DMS79 treated with DMSO at 0.1 percent for 48 hours (cell line): ENCODE measurements around the gene STK39.

Experiments
- DNase-seq: peaks from one replicate; lab custom pipeline; 2025; lab: John Stamatoyannopoulos, UW

The STK39 gene

DNA sequence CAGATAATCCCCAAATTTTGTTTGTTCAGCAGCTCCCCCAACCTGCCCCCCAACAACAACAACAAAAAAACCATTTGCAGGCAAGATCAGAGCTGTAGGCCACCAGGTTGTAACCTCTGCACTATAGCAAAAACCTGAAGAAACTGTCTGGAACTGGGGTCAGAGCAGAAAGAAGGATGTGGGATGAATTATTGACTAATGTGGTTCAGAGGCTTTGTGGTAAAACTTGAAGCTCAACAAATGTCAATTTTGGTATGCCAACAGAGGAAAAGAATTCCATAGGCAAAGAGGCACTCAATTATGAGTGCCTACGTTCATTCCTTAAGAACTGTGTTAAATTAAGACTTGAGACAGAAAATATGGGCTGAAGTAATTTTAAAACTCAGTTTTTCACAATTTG lies 255.1 kb downstream of the STK39 start:
- no peak for DNase-seq

DNA sequence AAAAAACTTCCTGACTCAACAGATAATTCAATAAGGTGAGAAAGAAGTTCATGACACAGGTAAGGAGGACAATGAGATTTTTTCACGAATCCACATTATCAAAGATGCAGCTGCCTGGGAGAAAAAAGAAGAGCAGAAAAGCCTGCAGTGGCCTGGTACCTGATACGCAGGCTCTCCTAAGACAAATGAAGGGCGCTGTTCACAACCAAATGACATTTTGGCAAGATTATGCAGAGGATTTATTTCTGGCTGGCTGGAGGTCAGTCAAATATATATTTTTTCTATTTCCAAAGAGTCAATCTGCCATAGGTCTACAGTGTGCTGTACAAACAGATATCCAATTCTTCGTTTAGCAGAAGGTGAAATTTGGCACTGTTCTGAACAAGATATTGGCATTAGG lies 257.3 kb downstream of the STK39 start:
- DNase-seq: no peak

DNA sequence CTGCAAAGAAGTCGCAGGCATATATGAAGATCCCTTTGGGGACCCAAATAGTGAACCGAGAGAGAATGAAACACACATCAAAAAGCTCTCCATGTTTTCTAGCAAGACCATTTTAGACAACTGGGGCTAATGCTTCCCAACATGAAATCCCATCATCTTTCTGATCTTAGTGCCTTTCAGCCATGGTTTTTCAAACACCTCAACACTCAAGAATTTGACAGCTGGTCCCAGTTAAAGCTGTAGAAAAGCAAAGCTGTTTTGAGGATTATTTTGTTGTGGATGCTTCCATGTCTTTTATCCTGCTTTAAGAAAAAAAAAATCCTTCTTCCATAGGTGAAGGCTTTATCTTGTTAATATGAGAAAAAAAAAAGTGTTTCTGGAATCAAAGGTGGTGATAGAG lies 259.1 kb downstream of the STK39 start:
- no peak for DNase-seq

DNA sequence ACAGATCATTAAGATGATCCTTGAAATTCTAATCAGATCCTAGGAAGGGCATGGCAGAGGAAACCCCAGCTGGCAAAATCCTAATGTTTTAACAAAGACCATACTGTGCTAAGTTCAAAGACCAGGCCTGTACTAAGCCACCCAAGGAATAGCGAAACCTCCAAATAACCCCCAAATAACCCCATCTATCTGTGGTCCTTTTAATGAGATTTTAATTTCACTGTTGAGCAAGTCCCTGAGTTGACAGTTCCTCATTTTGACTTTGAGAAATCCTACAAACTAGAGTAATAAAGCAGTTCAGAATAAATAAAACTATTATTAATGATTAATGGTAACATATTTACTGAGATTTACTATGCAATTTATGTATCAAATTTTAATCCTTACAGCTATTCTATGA lies 259.8 kb downstream of the STK39 start:
- no peak for DNase-seq

DNA sequence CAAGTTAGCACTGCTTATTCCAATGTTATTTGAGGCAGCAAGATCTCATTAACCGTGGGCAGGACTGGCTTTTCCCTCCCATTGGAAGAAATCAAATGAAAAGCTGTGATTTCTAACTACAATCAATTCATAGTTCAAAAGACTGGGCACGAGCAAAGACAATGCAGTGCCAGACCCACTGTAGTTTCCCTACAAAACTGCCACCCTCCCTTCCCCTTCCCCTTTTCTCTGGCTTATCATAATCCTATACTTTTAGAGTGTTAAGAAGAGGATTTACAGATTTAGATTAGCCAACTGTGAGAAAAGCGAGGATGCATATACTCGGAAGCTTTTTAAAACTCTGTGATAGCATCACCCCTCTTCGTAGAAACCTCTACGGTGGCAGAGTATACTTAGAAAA lies 260.4 kb downstream of the STK39 start:
- no peak for DNase-seq

DNA sequence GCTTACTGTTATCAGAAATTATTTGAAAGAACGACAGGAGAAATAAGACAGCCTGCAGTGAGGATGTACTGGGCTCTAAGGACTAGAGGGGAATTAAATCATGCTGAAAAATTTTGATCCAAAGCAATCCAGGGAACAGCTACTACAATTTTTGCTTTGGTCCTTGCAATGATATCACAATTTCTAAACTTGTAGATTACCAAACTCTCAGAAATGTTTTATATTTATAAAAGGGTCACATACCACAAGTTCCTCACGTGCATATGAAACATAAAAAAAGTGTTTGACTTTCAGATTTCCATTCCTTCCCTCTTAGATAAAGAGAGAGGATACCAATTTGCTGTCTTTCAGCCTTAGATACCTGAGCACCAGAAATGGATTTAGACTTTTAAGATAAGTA lies 261.2 kb downstream of the STK39 start:
- DNase-seq: no peak

DNA sequence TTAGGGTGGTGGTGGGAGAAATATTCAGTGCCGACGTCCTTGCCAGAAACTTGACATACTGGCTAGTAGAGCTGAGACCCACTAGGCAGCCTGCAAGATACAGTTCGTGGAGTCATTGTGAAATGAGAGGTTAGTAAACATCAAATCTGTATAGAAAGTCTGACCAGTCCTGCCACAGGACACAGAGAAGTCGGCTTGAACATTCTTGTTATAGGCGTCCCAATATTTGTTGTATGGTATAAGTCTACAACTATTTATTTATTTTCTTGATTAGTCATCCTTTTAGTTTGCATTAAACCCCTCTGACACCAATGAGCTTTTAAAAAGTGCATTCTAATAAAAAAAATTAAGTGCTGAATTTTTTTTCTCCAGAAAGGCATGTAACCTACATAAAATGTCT lies 265.4 kb downstream of the STK39 start:
- DNase-seq: no peak

DNA sequence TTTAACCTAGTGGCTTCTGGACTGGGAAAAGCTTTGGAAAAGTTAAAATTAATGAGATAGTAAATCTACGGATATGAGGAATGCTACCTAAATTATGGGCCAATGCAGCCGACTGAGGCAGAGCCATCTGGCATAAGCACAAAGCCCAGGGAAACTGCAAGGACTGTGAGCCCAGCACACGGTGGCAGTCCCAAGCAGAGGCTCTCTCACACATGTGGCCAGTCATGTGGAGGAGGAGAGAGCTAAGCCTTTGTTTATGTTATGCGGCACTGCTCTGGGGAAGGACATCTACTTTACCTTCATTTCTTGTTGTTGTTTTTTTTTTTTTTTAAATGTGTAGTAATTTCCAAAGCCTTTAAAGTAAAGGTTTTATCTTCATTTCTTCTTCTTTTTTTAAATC lies 267.0 kb downstream of the STK39 start:
- no peak for DNase-seq

DNA sequence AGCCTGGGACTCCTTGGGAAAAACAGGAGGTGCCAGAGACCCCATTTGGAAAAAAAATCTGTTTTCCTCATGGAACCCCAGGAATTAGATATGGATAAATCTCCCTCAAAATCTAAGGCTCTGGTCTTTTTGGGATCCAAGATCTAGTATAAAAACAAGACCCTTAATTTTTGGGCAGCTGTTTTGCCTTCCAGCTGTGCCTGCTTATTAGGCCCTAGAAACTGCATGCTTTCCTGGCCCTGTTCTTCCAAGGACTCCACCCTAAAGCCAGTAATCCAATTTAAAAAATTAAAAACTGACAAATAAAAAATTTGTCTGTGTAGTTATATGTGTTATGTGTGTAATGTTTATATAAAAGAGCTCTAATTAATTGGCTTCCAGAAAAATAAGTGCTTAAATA lies 274.6 kb downstream of the STK39 start:
- no peak for DNase-seq

DNA sequence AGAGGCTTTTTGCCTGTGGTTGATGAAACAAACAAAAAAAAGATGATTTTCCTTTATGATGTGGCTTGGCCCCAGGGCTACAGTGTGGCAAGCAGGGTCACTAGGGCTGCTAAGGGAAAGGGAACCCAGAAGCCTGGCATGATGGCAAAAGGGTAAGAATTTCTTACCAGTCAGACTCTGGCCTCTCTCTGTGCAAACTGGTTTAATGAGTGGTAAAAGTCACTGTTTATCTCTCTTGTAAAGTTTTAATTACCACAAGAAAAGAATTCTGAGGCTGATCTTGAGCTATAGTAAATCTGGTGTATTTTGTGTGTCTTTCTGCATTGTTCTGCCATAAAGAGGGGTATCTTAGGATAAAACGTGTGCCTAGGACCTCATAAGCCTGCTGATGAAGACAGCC lies 275.4 kb downstream of the STK39 start:
- DNase-seq: no peak

DNA sequence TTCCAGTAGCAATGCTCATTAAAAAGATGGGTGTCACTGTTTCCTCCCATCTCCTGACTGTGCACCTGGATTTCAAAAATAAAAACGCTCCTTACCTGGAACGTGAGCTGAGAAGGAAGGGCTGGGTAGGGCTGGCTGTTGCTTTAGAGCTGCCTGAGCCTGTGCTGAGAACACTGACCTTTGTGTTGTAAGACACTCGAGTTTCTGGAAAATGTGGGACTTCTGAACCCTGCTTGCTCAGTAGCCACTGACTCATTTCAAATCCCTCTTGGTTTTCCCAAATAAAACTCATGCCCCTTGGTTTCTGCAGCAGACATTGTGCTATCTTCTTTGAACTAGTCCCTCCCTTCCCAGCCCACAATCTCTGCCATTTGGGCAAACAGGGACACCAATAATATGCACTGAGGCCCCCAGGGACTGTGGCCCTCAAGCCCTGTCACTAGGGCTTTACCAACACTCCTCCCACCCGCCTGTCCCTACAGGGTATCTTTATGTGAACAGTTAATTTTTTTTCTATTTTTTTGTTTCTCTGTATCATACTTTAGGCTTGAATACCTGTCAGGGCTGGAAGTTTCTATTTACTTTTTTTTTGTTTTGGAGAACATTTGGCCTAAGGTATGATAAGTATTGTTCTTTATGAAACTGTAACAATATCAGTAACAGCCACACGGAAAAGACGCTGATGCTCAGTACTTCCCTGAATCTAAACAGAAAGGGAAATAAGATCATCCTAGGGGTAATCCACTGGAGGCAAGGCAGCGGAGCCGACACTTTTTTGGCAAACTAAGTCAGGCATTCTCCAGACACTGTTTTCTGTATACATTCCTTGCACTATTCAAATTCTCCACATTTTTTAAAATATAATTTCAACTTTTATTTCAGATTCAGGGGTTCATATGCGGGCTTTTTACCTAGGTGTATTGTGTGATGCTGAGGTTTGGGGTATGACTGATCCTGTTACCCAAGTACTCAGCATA lies 280.2 kb downstream of the STK39 start:
- no peak for DNase-seq

DNA sequence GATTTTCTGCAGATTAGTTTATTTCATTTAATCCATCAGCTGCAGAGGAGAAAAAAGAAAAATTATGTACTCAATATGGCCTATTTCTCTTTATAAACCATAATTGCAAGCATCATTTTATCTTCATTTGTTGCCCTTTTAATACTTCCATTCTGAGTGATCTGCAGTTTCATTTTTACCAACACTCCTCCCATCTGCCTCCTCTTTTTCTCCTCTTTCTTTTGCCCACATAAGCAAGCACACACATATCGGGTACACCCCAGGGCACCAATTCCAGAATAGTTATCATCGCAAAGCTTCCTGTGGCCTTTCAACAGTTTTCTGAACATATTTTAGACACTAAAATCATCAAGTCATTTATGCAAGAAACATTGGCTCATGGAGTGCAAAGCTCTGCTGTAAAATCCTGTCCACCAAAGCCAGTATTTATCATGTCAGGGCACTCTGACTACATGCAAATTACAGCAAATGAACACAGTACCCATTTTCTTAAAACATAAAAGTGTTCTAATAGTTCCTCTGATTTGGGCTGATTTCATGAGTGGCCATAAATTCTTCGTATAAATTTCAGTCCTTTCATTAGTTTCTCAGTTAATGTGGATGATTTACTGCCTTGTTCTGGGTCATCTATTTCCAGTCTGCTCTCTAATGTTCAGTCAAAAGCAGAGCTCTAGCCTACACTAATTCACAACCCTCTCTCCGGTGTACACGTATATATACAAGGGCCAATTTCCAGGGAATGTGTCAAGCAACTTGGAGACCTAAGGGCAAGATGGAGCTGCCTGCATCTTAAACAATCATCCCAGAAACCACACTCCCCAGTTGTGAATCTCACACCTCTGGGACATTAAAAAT lies 281.3 kb downstream of the STK39 start:
- no peak for DNase-seq

DNA sequence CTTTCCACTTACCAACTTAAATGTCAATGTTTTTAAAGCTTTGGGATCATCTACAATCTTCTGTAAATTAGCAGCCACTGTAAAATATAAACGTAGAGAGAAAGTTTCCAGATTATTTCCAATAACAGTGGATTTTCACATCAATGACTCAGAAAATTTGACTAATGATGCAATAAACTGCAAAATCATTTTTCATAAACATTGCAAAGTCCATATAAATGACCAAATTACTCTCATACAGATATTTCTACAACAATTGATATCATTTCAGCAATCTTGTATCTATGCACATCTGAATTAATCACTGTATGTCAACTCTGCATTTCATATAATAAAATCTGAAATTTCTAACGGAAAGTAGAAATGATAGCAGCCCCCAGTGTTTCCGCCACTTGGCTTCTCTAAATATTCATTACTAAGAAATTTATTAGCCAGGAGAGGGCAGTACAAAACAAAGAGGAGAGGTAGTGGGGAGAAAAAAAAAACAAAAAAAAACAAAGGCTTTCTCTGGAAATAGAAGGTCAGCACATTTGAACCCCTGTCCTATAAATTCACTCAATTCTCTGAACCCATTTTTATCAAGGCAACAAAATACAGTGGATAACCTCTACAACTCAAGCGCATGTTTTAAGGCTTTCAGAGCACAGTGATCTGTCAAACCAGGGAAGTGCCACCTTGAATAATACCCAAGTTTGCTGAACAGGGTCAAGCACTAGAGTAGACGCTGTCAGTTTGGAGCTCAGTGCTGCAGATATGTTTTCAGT lies 282.6 kb downstream of the STK39 start:
- no peak for DNase-seq

DNA sequence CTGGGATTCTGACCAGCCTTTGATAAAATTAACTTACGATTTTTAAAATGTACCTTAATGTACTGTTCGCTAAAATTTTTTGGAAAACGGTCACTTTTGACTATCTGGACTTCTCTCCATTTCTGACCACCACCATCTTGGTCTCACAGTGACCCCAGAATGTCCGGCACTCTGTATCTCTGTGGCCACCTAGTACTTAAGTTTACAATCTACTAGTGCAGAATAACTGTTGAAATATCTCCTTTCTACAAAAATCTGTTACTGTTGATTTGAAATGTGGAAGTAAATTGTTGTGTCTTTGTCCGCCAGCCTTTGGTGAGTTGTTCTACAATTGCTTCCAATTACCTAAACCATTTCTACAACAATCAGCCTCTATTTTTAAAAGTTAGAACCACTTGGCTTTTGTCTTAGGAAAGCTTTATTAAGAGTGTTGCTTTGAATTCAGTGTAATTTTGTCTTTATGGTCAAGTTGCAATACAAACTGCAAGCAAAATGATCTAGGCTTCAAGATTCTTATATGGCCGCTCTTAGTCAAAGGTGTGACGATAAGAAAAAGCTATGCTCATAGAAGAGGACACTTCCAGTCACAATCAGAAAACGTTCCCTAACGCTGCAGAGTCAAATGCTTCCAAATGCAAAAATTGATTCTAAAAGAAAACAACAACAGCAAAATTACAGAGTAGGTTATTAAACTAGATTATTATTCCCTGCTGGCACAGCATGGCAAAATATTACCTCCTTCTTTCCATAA lies 283.3 kb downstream of the STK39 start:
- no peak for DNase-seq

DNA sequence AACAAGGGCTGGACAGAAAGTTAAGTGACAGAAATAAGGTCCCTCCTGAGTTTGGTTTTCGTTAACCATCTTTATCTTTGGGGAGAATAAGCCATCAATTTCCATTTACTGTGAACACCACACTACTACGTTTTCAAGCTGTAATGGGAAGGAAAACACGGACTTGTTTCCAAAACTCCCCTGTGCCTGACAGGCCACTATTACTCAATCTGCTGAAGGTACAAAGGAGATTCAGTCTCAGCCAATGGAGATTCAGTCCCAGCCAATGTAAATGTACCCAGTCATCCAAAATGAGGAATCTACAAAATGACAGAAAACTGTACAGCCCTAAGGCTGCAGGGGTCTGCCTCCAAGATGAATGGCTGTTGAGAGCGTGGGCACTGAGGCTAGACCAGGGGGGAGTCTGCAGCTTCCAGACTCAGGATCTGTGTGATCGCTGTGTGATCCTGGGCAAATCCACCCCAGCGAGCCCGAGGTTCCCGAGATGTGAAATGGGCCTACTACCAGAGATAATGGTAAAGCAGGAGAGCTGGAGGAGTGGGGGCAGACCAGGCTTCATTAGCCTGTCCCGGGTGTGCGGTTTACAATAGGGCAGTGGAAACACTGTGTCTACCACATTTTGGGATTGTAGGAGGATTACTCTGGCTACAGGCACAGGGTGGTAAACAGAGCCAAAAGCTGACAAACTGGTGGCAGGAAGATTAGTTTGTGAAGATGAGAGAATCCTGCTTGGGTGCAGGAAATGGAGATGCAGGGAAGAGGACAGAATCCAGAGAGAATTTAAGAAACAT lies 284.8 kb downstream of the STK39 start:
- DNase-seq: no peak

DNA sequence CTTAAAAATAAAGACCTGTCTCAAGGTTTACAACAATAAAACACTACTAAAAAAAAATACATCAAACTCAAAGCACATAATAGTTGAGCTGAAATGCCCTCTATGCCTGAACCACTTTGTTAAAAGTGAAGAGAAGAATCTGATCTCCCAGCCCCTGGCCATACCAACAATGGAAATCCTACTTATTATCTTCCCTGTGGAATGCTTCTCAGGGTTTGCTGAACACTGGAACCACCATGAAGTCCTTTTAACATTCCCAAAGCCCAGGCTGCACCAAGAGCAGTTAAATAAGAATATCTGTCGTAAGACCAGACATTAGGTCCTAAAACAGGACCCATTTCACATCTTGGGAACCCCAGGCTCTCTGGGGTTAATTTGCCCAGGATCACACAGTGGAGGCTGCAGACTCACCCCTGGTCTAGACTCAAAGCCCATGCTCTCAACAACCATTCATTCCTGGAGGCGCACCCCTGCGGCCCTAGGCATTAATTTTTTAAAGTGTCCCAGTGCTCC lies 285.8 kb downstream of the STK39 start:
- no peak for DNase-seq

DNA sequence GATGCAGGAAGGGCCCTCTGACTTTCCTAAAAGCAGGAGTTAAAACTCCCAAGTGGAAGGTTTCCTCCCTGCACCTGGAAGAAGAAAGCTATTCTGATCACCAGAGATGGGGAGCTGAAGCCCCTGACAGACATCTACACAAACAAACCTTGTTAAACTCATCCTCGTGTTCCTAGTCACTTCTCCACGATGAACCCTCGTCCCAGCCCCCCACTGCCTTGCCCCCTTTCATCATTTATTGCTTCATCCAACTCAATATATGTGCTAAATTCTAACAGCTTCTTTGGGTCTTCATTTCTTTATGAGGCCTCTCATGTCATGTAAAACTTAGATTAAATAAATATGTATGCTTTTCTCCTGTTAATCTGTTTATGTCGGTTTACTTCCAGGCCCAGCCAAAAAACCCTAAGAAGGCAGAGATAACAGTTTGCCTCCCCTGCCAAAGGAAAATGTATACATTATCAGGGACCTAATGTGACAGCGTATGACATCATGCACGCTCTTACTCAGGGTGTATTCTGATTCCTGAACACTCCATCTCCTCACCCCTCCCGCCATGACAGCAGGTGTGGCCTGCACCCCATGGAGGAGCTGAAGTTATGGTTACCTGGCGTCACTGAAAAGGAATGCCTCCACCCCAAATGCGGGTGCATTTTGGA lies 287.2 kb downstream of the STK39 start:
- DNase-seq: no peak

DNA sequence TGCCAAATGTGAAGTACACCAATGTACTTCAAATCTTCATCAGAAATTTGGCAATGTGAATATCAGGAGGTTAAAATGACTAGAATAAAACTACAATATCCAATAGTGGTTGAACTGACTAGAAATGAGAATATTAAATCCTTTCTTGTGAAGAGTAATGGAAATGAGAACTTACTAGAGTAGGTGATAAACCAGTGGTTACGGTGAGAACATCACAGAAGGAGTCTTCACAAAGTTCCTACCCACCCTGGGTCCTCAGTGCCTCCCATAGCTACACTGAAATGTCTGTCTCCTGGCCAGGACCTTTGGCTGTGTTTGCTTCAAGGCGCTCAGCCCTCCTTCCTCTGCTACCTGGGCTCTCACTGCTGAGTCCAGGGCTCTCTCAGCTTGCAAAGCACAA lies 289.7 kb downstream of the STK39 start:
- no peak for DNase-seq

DNA sequence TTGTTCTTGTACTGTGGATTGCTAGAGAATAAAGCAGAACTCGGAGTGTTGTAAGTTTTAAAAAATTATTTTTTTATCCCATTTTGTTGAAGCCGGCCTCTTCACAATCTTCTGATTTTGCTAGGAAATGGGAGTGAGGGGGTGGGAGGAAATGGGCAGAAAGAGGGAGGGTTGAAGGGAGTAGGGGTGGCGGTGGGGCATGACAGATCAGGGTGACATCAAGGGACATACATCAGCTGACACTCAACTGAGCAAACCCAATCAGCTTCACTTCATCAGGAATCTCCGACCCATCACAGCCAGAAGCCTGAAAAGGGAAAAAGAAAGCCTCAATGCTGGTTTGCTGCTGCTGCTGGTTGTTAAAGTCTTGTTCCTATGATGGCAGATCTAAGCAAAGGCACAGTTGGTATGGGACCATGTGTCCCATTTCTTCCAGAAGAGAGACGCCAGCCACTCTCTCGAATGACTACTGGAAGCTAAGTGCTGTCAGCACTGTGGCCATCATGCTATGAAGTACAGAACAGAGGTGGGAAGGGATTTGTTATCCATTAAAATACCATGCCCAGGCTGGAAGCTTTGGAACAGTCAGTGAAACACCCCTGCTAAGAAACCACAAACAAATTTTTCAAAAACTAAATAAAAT lies 292.0 kb downstream of the STK39 start:
- DNase-seq: no peak

DNA sequence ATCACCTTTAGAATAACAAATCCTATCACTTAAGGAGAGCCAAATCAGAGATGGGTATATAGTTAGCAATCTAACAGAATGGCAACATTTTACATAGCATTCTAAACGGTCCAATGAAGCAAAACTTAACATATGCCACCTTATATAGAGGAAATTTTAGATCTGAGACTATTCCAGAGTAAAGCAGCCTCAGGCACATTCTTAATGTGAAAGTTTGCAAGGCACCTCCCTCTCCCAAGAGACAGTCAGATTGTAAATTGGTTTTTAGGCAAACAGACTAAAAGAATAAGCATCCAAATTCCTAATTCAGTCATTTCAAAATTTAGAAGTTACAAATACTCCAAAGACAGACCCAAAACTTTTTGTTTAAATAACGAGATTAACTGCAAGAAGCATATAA lies 292.9 kb downstream of the STK39 start:
- DNase-seq: no peak
